Osteocyte (in vitro differentiated cells): ENCODE results near the gene PBX2. TPM values are rescaled to one million over a fixed set of nuclear protein-coding genes. Genes with fewer than 3 reads are reported as not detected.

Source experiments
- DNase-seq: peaks from one replicate; pipeline ENCODE4 v3.0.0; 2021; ENCODE audit warnings: mixed read lengths; ENCODE audit not compliant: unreplicated experiment; ENCODE audit errors: extremely low spot score
- H3K27ac Mint-ChIP-seq: one replicate; pipeline ENCODE4 v1.8.0; 2021; ENCODE audit warnings: mild to moderate bottlenecking, mixed read lengths; ENCODE audit not compliant: unreplicated experiment
- H3K27me3 Mint-ChIP-seq: one replicate; pipeline ENCODE4 v1.8.0; 2021; ENCODE audit warnings: mixed read lengths; ENCODE audit not compliant: unreplicated experiment
- H3K36me3 Mint-ChIP-seq: one replicate; pipeline ENCODE4 v1.8.0; 2021; ENCODE audit warnings: mixed read lengths; ENCODE audit not compliant: unreplicated experiment
- H3K4me1 Mint-ChIP-seq: one replicate; pipeline ENCODE4 v1.8.0; 2021; ENCODE audit warnings: mixed read lengths; ENCODE audit not compliant: unreplicated experiment
- H3K4me3 Mint-ChIP-seq: one replicate; pipeline ENCODE4 v1.8.0; 2021; ENCODE audit warnings: mild to moderate bottlenecking, moderate library complexity, mixed read lengths; ENCODE audit not compliant: unreplicated experiment
- H3K9me3 Mint-ChIP-seq: one replicate; pipeline ENCODE4 v1.8.0; 2021; ENCODE audit warnings: mixed read lengths; ENCODE audit not compliant: unreplicated experiment
- CTCF ChIP-seq: fragments of 200-600 bp; sonication (generic); IDR thresholded peaks from 2 replicates; pipeline ENCODE4 v1.5.0; 2021; ENCODE audit warnings: antibody characterized with exemption, mild to moderate bottlenecking, moderate library complexity
- total RNA-seq: library from RNA; stranded (reverse); gene quantifications from 2 replicates; pipeline ENCODE4 v1.2.1, GENCODE V29; 2021

PBX2 gene
- total RNA-seq, 1 donor from 2014 or later, result 77.1 TPM

GRCh38 chr6:32152769-32153563 is 37.0 kb downstream of the PBX2 start:
- Mint-ChIP-seq H3K4me3 (peak overlapping the region; percentile 99), H3K36me3 (peaks cover 13% of the 10 kb centered on the region), H3K9me3 (no peaks in the 10 kb centered on the region), H3K27ac (peak overlapping the region; percentile 98), H3K27me3 (no peaks in the 10 kb centered on the region), H3K4me1 (peaks cover 32% of the 10 kb centered on the region)
- TF ChIP-seq CTCF, result no peak
- no peak for DNase-seq

- TF ChIP-seq CTCF, result no peak
- H3K27ac Mint-ChIP-seq, result peak within 1 kb of the TSS; percentile 98
- peaks cover 32% of the 10 kb centered on the region for H3K4me1 Mint-ChIP-seq
- peaks cover 6% of the 10 kb centered on the region for H3K36me3 Mint-ChIP-seq
- peak within 1 kb of the TSS; percentile 99 for H3K4me3 Mint-ChIP-seq
- no peaks in the 10 kb centered on the region for H3K9me3 Mint-ChIP-seq
- DNase-seq, result no peak
- H3K27me3 Mint-ChIP-seq, result no peaks in the 10 kb centered on the region
Observed at GRCh38 chr6:32151863-32152768, 37.9 kb downstream of the PBX2 start, which contains the start of gene PRRT1. PRRT1 (minus strand) TSS chr6:32151939; CDS start chr6:32151827, 112 bp downstream.

- Mint-ChIP-seq H3K9me3 (no peaks in the 10 kb centered on the region), H3K27ac (peak overlapping the region; percentile 50), H3K4me3 (peak overlapping the region; percentile 42), H3K36me3 (peaks cover 6% of the 10 kb centered on the region), H3K4me1 (peaks cover 35% of the 10 kb centered on the region), H3K27me3 (no peaks in the 10 kb centered on the region)
- DNase-seq, result no peak
- no peak for TF ChIP-seq CTCF
Observed at GRCh38 chr6:32151181-32151862, 38.7 kb downstream of the PBX2 start.

- Mint-ChIP-seq H3K9me3 (no peaks in the 10 kb centered on the region), H3K36me3 (peaks cover 2% of the 10 kb centered on the region), H3K4me1 (peaks cover 31% of the 10 kb centered on the region), H3K27me3 (no peaks in the 10 kb centered on the region), H3K4me3 (no peak overlapping the region), H3K27ac (no peak overlapping the region)
- no peak for DNase-seq
- TF ChIP-seq CTCF, result no peak
Observed at GRCh38 chr6:32149932-32150870, 39.8 kb downstream of the PBX2 start.
